ENCODE data around the gene FANCM. TPM values are rescaled to one million over a fixed set of nuclear protein-coding genes. Genes with fewer than 3 reads are reported as not detected.
"Not testable (repeated sequence)": the region's sequence is repeated elsewhere in the genome, so short reads cannot be mapped to it uniquely, and the experiment has no call there.

FANCM gene
- total RNA-seq, 2 experiments from 2014 or later: 15.9 to 17.2 TPM

GRCh38 chr14:45118594-45118993 is 17.1 kb upstream of the FANCM start:
- CTCF ChIA-PET: no interaction called here
- Mint-ChIP-seq H3K4me1 (ENCODE audit: low read depth) (peaks cover 15% of the 10 kb centered on the region), H3K27ac (no peak overlapping the region), H3K36me3 (peaks cover 43% of the 10 kb centered on the region), H3K4me3 (no peak overlapping the region), H3K9me3 (no peaks in the 10 kb centered on the region), H3K27me3 (no peaks in the 10 kb centered on the region)
- no peak for DNase-seq
- intact Hi-C loops (cut with micrococcal nuclease): no loop called here
- POLR2A ChIA-PET: no interaction called here

- H3K36me3 Mint-ChIP-seq: peaks cover 46% of the 10 kb centered on the region
- POLR2A ChIA-PET: no interaction called here
- no peaks in the 10 kb centered on the region for H3K9me3 Mint-ChIP-seq
- DNase-seq: no peak
- no peak overlapping the region for H3K4me3 Mint-ChIP-seq
- no peak overlapping the region for H3K27ac Mint-ChIP-seq
- no peaks in the 10 kb centered on the region for H3K27me3 Mint-ChIP-seq
- intact Hi-C loops (cut with micrococcal nuclease): no loop called here
- H3K4me1 Mint-ChIP-seq (ENCODE audit: low read depth): peaks cover 5% of the 10 kb centered on the region
- CTCF ChIA-PET: no interaction called here
Measured at GRCh38 chr14:45120096-45120495, 15.6 kb upstream of the FANCM start.

- ChIA-PET POLR2A (no interaction called here), CTCF (interaction anchor here (0.6 to 1.6 kb wide), 2 partner anchors 8 to 100 kb away, joined by 3 to 5 read pairs; no protein-coding TSS in a partner anchor)
- intact Hi-C loops (cut with micrococcal nuclease): no loop called here
- peaks cover 3% of the 10 kb centered on the region for H3K4me1 Mint-ChIP-seq (ENCODE audit: low read depth)
- no peaks in the 10 kb centered on the region for H3K9me3 Mint-ChIP-seq
- H3K27ac Mint-ChIP-seq: no peak overlapping the region
- no peak for DNase-seq
- no peaks in the 10 kb centered on the region for H3K27me3 Mint-ChIP-seq
- H3K36me3 Mint-ChIP-seq: peaks cover 44% of the 10 kb centered on the region
- no peak overlapping the region for H3K4me3 Mint-ChIP-seq
Measured at GRCh38 chr14:45123271-45123670, 12.5 kb upstream of the FANCM start.

GRCh38 chr14:45125754-45126153 is 10.0 kb upstream of the FANCM start:
- DNase-seq: no peak
- ChIA-PET POLR2A (no interaction called here), CTCF (no interaction called here)
- no peaks in the 10 kb centered on the region for H3K9me3 Mint-ChIP-seq
- H3K36me3 Mint-ChIP-seq: peaks cover 37% of the 10 kb centered on the region
- intact Hi-C loops (cut with micrococcal nuclease): no loop called here
- H3K4me3 Mint-ChIP-seq: no peak overlapping the region
- no peak overlapping the region for H3K27ac Mint-ChIP-seq
- H3K27me3 Mint-ChIP-seq: no peaks in the 10 kb centered on the region
- H3K4me1 Mint-ChIP-seq (ENCODE audit: low read depth): peaks cover 3% of the 10 kb centered on the region

- Mint-ChIP-seq H3K9me3 (no peaks in the 10 kb centered on the region), H3K4me3 (no peak overlapping the region), H3K27ac (no peak overlapping the region), H3K36me3 (peaks cover 20% of the 10 kb centered on the region), H3K27me3 (no peaks in the 10 kb centered on the region), H3K4me1 (ENCODE audit: low read depth) (peaks cover 13% of the 10 kb centered on the region)
- ChIA-PET POLR2A (no interaction called here), CTCF (interaction anchor here (0.8 to 2.7 kb wide), 3 partner anchors 124 to 216 kb away, joined by 3 to 7 read pairs (median 7); partner anchors contain the start of gene MIS18BP1)
- no peak for DNase-seq
- intact Hi-C loops (cut with micrococcal nuclease): no loop called here
Measured at GRCh38 chr14:45128963-45129629, 6.6 kb upstream of the FANCM start.

- Mint-ChIP-seq H3K9me3 (no peaks in the 10 kb centered on the region), H3K4me1 (ENCODE audit: low read depth) (peaks cover 23% of the 10 kb centered on the region), H3K4me3 (peak overlapping the region; percentile 99), H3K27ac (peak overlapping the region; percentile 98), H3K36me3 (peaks cover 4% of the 10 kb centered on the region), H3K27me3 (no peaks in the 10 kb centered on the region)
- DNase-seq: no peak
- intact Hi-C loops (cut with micrococcal nuclease): loop anchor here (1.0 kb wide), 7 partner anchors 19 to 236 kb away; partner anchors contain the start of genes MIS18BP1, PRPF39 and TOGARAM1
- CTCF ChIA-PET: interaction anchor here (0.6 to 1.6 kb wide), 4 partner anchors 17 to 172 kb away, joined by 3 to 5 read pairs (median 4); partner anchors contain the start of genes KLHL28, MIS18BP1 and TOGARAM1
- POLR2A ChIA-PET: interaction anchor here (0.7 to 3.3 kb wide), 4 partner anchors 17 to 171 kb away, joined by 3 to 26 read pairs (median 5); partner anchors contain the start of genes KLHL28, PRPF39 and TOGARAM1
Measured at GRCh38 chr14:45133683-45134050, 2.1 kb upstream of the FANCM start.

GRCh38 chr14:45134051-45134958 is 1.4 kb upstream of the FANCM start, which contains the start of gene FKBP3:
Gene FKBP3 (minus strand): TSS chr14:45134481. CDS start chr14:45134456, 25 bp downstream.
- Mint-ChIP-seq H3K36me3 (peaks cover 4% of the 10 kb centered on the region), H3K4me1 (ENCODE audit: low read depth) (peaks cover 28% of the 10 kb centered on the region), H3K9me3 (no peaks in the 10 kb centered on the region), H3K4me3 (peak within 1 kb of the TSS; percentile 99), H3K27ac (peak within 1 kb of the TSS; percentile 98), H3K27me3 (no peaks in the 10 kb centered on the region)
- POLR2A ChIA-PET: interaction anchor here (0.7 to 3.3 kb wide), 5 partner anchors 18 to 237 kb away, joined by 3 to 26 read pairs (median 5); partner anchors contain the start of genes KLHL28, PRPF39 and TOGARAM1
- intact Hi-C loops (cut with micrococcal nuclease): loop anchor here (1.0 kb wide), 7 partner anchors 20 to 237 kb away; partner anchors contain the start of genes MIS18BP1, PRPF39 and TOGARAM1
- CTCF ChIA-PET: interaction anchor here (0.8 to 1.6 kb wide), 5 partner anchors 17 to 220 kb away, joined by 3 to 5 read pairs (median 3); partner anchors contain the start of genes KLHL28 and TOGARAM1
- peak; percentile 96 for DNase-seq

GRCh38 chr14:45135156-45135555 is 574 bp upstream of the FANCM start:
- DNase-seq: no peak
- peak overlapping the region; percentile 99 for H3K4me3 Mint-ChIP-seq
- H3K4me1 Mint-ChIP-seq (ENCODE audit: low read depth): peaks cover 29% of the 10 kb centered on the region
- peak overlapping the region; percentile 98 for H3K27ac Mint-ChIP-seq
- H3K36me3 Mint-ChIP-seq: peaks cover 3% of the 10 kb centered on the region
- intact Hi-C loops (cut with micrococcal nuclease): no loop called here
- POLR2A ChIA-PET: interaction anchor here (0.9 to 3.3 kb wide), 3 partner anchors 117 to 238 kb away, joined by 3 to 26 read pairs (median 8); partner anchors contain the start of genes KLHL28 and TOGARAM1
- CTCF ChIA-PET: interaction anchor here (0.7 to 2.1 kb wide), 6 partner anchors 18 to 221 kb away, joined by 3 to 15 read pairs (median 4); partner anchors contain the start of genes KLHL28 and TOGARAM1
- no peaks in the 10 kb centered on the region for H3K9me3 Mint-ChIP-seq
- no peaks in the 10 kb centered on the region for H3K27me3 Mint-ChIP-seq

- H3K27me3 Mint-ChIP-seq: no peaks in the 10 kb centered on the region
- DNase-seq: no peak
- peak overlapping the region; percentile 98 for H3K27ac Mint-ChIP-seq
- H3K4me1 Mint-ChIP-seq (ENCODE audit: low read depth): peaks cover 29% of the 10 kb centered on the region
- H3K9me3 Mint-ChIP-seq: no peaks in the 10 kb centered on the region
- H3K4me3 Mint-ChIP-seq: peak overlapping the region; percentile 99
- ChIA-PET CTCF (interaction anchor here (1.1 to 2.1 kb wide), 7 partner anchors 23 to 223 kb away, joined by 3 to 15 read pairs (median 4); partner anchors contain the start of gene MIS18BP1), POLR2A (interaction anchor here (0.5 to 3.3 kb wide), 7 partner anchors 52 to 239 kb away, joined by 3 to 26 read pairs (median 5); partner anchors contain the start of genes KLHL28 and TOGARAM1)
- intact Hi-C loops (cut with micrococcal nuclease): no loop called here
- peaks cover 3% of the 10 kb centered on the region for H3K36me3 Mint-ChIP-seq
Measured at GRCh38 chr14:45136399-45136798, 669 bp downstream of the FANCM start.

GRCh38 chr14:45140661-45141187 is 5.0 kb downstream of the FANCM start:
- no peak overlapping the region for H3K27ac Mint-ChIP-seq

GRCh38 chr14:45142083-45142482 is 6.4 kb downstream of the FANCM start:
- POLR2A ChIA-PET: interaction anchor here (0.7 kb wide), 1 partner anchor 29 kb away, joined by 3 read pairs; no protein-coding TSS in a partner anchor
- peaks cover 21% of the 10 kb centered on the region for H3K4me1 Mint-ChIP-seq (ENCODE audit: low read depth)
- intact Hi-C loops (cut with micrococcal nuclease); H3K27ac Mint-ChIP-seq; DNase-seq; H3K27me3 Mint-ChIP-seq; H3K9me3 Mint-ChIP-seq; CTCF ChIA-PET; H3K4me3 Mint-ChIP-seq: not testable (repeated sequence)
- peaks cover 11% of the 10 kb centered on the region for H3K36me3 Mint-ChIP-seq

More at GRCh38 chr14:45140661-45141187, 5.0 kb downstream of the FANCM start:
- Mint-ChIP-seq H3K36me3 (peaks cover 7% of the 10 kb centered on the region), H3K9me3 (no peaks in the 10 kb centered on the region), H3K4me3 (no peak overlapping the region), H3K4me1 (ENCODE audit: low read depth) (peaks cover 22% of the 10 kb centered on the region), H3K27me3 (no peaks in the 10 kb centered on the region)
- DNase-seq: no peak
- POLR2A ChIA-PET: no interaction called here
- intact Hi-C loops (cut with micrococcal nuclease): no loop called here
- CTCF ChIA-PET: no interaction called here
